ENCODE measurements around the gene MBNL1.

GRCh38 chr3:152374262-152374990, 105.7 kb downstream of the MBNL1 start:
- no peak for TF ChIP-seq CTCF (conservative IDR thresholded peaks at IDR 0.05; ENCODE audit: low read depth, low read length)
- no peak for TF ChIP-seq EZH2 (IDR thresholded peaks at IDR 0.05; ENCODE audit: borderline replicate concordance, low read depth, low read length, poor library complexity, severe bottlenecking)
